WTC11 (cell line): ENCODE results near the gene MLXIP.

Source experiments
- CBFB ChIP-seq: sonication (generic); formaldehyde crosslinking; IDR thresholded peaks from 2 replicates; pipeline ENCODE4 v1.8.1; 2022; ENCODE audit warnings: mild to moderate bottlenecking, low read depth, missing genetic modification reagents
- TF ChIP-seq, protein P1 (sequence below): fragments of 200-600 bp; IDR thresholded peaks from 2 replicates; pipeline ENCODE4 v1.8.0; 2022; ENCODE audit warnings: antibody characterized with exemption
- TF ChIP-seq, protein P2 (sequence below): sonication (generic); formaldehyde crosslinking; IDR thresholded peaks from 2 replicates; pipeline ENCODE4 v1.8.1; 2023; ENCODE audit warnings: mild to moderate bottlenecking, missing genetic modification reagents, moderate library complexity
- TF ChIP-seq, protein P3 (sequence below): sonication (generic); formaldehyde crosslinking; conservative IDR thresholded peaks from 2 replicates; pipeline ENCODE4 v1.8.1; 2022; ENCODE audit warnings: mild to moderate bottlenecking, missing genetic modification reagents
- TF ChIP-seq, protein P4 (sequence below): sonication (generic); formaldehyde crosslinking; IDR thresholded peaks from 2 replicates; pipeline ENCODE4 v1.8.0; 2022; ENCODE audit warnings: mild to moderate bottlenecking, missing genetic modification reagents
- TF ChIP-seq, protein P5 (sequence below): sonication (generic); formaldehyde crosslinking; IDR thresholded peaks from 2 replicates; pipeline ENCODE4 v1.8.1; 2022; ENCODE audit warnings: low read depth, mild to moderate bottlenecking, moderate library complexity, missing genetic modification reagents, borderline replicate concordance

DNA sequence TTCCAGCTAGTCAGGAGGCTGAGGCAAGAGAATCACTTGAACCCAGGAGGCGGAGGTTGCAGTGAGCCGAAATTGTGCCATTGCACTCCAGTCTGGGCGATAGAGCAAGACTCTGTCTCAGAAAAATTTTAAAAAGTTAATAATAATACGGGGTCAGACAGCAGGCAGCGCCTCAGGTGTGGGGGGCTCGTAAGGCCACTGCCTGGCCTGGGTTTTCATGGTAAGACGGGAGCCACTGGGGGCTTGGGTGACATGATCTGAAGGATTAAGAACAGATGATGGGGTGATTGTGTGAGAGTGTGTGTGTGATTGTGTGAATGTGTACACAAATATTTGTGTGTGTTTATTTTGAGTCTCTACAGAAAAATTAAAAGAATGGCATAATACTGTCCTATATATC is 33.3 kb upstream of the MLXIP start:
- TF ChIP-seq, protein P1, sequence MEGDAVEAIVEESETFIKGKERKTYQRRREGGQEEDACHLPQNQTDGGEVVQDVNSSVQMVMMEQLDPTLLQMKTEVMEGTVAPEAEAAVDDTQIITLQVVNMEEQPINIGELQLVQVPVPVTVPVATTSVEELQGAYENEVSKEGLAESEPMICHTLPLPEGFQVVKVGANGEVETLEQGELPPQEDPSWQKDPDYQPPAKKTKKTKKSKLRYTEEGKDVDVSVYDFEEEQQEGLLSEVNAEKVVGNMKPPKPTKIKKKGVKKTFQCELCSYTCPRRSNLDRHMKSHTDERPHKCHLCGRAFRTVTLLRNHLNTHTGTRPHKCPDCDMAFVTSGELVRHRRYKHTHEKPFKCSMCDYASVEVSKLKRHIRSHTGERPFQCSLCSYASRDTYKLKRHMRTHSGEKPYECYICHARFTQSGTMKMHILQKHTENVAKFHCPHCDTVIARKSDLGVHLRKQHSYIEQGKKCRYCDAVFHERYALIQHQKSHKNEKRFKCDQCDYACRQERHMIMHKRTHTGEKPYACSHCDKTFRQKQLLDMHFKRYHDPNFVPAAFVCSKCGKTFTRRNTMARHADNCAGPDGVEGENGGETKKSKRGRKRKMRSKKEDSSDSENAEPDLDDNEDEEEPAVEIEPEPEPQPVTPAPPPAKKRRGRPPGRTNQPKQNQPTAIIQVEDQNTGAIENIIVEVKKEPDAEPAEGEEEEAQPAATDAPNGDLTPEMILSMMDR = no peak
- TF ChIP-seq, protein P2, sequence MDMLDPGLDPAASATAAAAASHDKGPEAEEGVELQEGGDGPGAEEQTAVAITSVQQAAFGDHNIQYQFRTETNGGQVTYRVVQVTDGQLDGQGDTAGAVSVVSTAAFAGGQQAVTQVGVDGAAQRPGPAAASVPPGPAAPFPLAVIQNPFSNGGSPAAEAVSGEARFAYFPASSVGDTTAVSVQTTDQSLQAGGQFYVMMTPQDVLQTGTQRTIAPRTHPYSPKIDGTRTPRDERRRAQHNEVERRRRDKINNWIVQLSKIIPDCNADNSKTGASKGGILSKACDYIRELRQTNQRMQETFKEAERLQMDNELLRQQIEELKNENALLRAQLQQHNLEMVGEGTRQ (CRISPR knock-in tag) = no peak
- TF ChIP-seq CBFB (CRISPR knock-in tag) = no peak
- TF ChIP-seq, protein P3, sequence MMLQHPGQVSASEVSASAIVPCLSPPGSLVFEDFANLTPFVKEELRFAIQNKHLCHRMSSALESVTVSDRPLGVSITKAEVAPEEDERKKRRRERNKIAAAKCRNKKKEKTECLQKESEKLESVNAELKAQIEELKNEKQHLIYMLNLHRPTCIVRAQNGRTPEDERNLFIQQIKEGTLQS (CRISPR knock-in tag) = no peak
- TF ChIP-seq, protein P4, sequence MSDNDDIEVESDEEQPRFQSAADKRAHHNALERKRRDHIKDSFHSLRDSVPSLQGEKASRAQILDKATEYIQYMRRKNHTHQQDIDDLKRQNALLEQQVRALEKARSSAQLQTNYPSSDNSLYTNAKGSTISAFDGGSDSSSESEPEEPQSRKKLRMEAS (CRISPR knock-in tag) = no peak
- TF ChIP-seq, protein P5, sequence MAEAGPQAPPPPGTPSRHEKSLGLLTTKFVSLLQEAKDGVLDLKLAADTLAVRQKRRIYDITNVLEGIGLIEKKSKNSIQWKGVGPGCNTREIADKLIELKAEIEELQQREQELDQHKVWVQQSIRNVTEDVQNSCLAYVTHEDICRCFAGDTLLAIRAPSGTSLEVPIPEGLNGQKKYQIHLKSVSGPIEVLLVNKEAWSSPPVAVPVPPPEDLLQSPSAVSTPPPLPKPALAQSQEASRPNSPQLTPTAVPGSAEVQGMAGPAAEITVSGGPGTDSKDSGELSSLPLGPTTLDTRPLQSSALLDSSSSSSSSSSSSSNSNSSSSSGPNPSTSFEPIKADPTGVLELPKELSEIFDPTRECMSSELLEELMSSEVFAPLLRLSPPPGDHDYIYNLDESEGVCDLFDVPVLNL = no peak
